Stimulated activated CD8-positive, alpha-beta memory T cell treated with anti-CD3 and anti-CD28 coated beads, Interleukin-4, amount 100 ng/mL, for 1 hour (primary cell): ENCODE data around the gene NT5DC2.

Experiments
- DNase-seq, 2 donors: peaks; one replicate each; pipeline ENCODE4 v3.0.0-alpha.2; 2020; ENCODE audit warnings: low read depth in 2 of 2, low spot score in 1 of 2

Gene NT5DC2

GRCh38 chr3:52533623-52534280 lies at the start of gene NT5DC2:
Gene NT5DC2, minus strand, starts transcription at chr3:52533857. Its CDS starts 120 bp downstream, at chr3:52533737.
- peak; percentile 20 to 24 for DNase-seq

GRCh38 chr3:52574056-52574965 lies 40.7 kb upstream of the NT5DC2 start:
- no peak for DNase-seq

DNA sequence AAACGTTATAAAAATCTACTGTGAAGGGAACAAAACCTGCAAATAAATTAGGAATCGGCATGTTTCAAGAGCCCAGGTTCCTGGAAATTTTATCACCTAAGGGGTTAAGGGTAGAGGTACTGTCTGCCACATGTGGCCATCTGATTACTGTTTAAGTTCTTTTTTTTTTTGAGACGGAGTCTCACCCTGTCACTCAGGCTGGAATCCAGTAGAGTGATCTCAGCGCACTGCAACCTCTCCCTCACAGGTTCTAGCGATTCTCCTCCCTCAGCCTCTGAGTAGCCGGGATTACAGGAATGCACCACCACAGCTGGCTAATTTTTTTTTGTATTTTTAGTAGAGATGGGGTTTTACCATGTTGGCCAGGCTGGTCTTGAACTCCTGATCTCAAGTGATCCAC lies 38.6 kb upstream of the NT5DC2 start:
- no peak for DNase-seq

GRCh38 chr3:52570076-52570475 lies 36.4 kb upstream of the NT5DC2 start:
- no peak for DNase-seq

DNA sequence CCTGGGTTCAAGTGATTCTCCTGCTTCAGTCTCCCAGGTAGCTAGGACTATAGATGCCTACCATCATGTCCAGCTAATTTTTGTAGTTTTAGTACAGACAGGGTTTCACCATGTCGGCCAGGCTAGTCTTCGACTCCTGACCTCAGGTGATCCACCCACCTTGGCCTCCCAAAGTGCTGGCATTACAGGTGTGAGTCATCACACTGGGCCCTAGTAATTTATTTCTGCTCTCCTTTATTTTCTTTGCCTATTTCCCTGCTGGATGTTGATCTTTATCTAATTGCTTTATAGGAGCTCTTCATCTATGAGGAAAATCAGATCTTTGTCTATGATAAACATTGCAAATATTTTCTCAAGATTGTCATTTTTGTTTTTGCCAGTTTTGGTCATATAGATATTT lies 34.4 kb upstream of the NT5DC2 start:
- DNase-seq, result no peak

GRCh38 chr3:52563984-52564383 lies 30.3 kb upstream of the NT5DC2 start:
- no peak for DNase-seq

DNA sequence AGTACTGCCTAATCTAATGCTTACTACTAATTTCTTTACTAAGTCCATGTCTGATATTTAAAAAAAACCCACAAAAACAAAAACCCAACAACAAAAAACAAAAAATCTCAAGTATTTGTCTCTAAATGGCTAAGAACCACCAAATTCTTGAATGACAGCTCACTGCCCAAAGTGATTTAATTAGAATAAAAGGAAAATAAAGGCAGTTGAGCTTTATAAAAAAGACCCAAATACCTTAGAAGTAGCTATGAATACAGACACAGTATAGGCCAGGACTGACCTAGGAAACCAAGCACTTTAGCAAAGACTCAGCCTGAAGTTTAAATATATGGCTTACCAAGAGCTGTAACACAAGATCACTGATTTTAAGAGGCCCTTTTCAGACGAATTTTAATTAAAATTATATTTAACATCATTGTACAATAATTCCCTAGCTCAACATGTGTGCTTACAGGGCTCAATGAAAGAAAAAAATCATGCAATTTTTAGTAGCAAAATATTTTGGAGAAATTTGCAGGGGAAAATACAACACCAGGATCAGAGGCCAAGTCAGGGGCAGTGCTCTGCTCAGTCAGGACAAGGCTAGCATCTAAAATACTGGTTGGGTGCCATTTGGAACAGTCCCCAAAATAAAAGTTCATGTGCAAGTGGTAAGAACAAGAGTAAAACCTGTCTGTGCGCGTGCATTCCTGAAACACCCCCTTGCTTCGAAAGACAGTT lies 27.5 kb upstream of the NT5DC2 start:
- DNase-seq, result no peak

DNA sequence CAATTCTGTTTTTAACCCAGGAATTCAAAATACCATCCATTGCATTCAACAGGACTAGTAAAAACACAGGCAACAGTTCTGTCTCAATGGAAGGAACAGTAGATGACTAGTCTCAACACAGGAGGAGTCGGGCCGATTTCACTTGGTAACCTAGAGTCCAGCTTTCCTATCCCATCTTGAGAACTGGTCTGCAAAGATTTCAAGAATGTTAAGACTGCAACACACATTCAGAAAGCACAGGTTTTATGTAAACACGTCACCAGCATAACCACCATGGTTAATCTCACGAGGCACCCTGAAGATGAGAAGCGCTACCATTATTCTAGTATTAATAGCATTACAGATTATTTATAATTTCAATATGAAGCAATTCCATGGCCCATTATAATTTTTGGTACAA lies 24.8 kb upstream of the NT5DC2 start:
- no peak for DNase-seq

DNA sequence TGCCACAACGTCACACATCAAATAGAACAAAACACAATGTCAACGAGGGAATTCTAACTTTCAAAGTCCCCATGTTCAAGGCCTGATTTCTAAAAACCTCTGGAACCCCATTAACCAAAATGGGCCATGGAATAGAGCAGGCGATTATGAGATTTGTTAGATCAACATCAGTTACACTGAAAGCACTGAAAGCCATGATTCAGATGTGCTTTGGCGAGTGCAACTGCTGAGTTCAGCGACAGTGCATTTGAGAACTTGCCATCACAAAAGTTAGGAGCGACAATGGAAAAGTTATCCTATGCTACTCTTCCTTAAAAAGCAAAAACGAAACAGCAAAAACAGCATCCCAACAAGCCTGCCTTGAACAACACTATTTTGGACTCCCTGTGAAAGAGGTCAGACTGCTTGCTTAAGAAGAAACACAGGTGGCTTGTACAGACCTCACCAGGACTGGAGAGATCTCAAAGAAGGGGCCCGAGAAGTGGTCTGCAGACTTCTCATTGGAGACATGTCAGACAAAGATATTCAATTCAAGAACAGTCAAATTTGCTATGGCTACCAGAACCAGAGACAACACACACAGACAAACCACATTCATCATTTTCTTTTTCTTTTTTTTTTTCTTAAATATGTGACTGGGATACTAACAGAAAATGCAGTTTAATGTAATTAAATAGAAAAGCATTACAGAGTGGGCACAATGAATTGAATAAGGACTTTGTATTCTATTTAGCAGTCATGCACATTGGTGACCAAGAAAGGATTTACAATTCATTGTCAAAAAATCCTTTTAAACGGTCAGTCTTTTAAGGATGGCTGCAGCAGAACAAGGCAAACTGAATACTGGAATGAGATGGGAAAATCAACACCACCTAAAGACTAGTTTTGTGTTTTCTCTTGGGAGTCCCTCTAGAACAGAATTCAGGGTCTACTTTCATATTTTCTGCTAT lies 23.6 kb upstream of the NT5DC2 start:
- DNase-seq, result no peak

- DNase-seq, result no peak
Measured at GRCh38 chr3:52555056-52555455, 21.4 kb upstream of the NT5DC2 start.

GRCh38 chr3:52554026-52554755 lies 20.5 kb upstream of the NT5DC2 start:
- no peak for DNase-seq

- DNase-seq, result no peak
Measured at GRCh38 chr3:52552089-52552488, 18.4 kb upstream of the NT5DC2 start.

DNA sequence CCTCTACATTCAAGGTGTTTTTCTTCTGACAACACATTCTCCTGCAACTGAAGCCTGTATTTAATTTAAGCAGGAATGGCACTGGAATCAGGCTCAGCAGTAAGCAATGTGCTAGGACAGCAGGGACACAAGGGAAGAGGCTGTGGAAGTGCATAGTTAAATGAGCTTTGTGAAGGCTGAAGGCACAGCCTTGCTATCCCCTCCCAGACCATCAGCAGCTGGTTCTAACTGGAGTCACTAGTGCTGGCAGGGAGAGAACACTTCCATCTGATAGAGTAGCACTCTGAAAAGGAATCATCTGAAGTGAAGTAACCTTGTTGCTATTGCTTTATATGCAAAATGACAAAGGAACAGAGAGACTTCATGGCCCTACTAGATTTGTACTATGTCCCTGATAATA lies 17.5 kb upstream of the NT5DC2 start:
- no peak for DNase-seq

DNA sequence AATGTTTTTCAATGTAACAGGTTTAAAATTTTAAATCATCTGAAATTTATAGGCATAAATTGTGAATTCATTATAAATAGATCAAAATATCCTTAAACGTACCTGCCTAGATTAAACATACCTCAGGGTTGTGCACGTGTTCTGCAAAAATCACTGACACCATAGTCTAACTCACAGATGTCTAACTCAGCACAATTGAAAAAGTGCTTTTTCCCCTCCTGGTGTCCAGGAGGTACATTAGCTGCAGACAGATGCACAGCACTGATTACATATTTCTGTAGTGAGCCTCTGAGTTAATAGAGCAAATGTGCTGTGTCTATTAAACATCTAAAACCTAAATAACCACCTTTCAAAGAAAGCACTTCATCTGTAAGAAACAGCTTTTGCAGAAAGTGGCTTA lies 13.5 kb upstream of the NT5DC2 start:
- no peak for DNase-seq

GRCh38 chr3:52546111-52546901 lies 12.6 kb upstream of the NT5DC2 start:
- DNase-seq, result no peak

DNA sequence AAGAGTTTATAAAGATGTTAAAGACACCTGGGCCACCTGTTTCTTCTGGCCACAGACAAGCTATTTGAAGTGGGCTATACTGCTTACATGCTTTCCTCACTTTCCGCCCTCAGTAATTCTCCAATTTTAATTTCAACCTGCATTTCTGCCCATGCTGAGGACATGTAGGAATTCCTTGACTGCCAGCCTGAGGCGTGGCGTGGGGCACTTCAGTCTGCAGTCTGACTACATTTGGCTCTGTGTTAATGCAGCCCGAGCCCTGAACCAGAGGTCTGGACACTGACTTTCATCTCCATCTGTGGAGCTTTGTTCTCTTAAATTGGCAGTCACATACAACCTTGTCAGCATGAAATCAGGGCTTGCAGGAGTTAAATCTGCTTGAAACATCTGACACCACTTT lies 11.3 kb upstream of the NT5DC2 start:
- no peak for DNase-seq

- no peak for DNase-seq
Measured at GRCh38 chr3:52541050-52541449, 7.4 kb upstream of the NT5DC2 start.

- DNase-seq, result no peak
Measured at GRCh38 chr3:52539010-52539653, 5.5 kb upstream of the NT5DC2 start.
